Esophagus squamous epithelium (tissue), 5 donors: ENCODE data around the gene AMMECR1. TPM values are rescaled to one million over a fixed set of nuclear protein-coding genes. Genes with fewer than 3 reads are reported as not detected.

ENCODE experiments used
- DNase-seq: peaks from one replicate; lab custom pipeline; 2025; lab: John Stamatoyannopoulos, UW
- H3K27ac ChIP-seq, 4 donors: fragments of 200-600 bp; sonication (generic); one replicate each; pipeline ENCODE4 v1.5.1; 2016 to 2019; ENCODE audit warnings: mild to moderate bottlenecking in 1 of 4
- H3K27me3 ChIP-seq, 4 donors: fragments of 200-600 bp; sonication (generic); 1 replicate in 3 of 4; 2 replicates in 1 of 4; pipeline versions ENCODE4 v1.5.1 to v1.6.0; 2017 to 2021; ENCODE audit warnings: antibody characterized with exemption in 1 of 4
- H3K36me3 ChIP-seq, 3 donors: fragments of 200-600 bp; sonication (generic); one replicate each; pipeline ENCODE4 v1.5.1; 2016 to 2019
- H3K4me1 ChIP-seq, 3 donors: fragments of 200-600 bp; sonication (generic); one replicate each; pipeline ENCODE4 v1.5.1; 2017 to 2019
- H3K4me3 ChIP-seq, 4 donors: fragments of 200-600 bp; sonication (generic); 1 replicate in 3 of 4; 2 replicates in 1 of 4; pipeline ENCODE4 v1.5.1; 2016 to 2019; ENCODE audit warnings: mild to moderate bottlenecking in 2 of 4, moderate library complexity in 1 of 4
- H3K9me3 ChIP-seq, 3 donors: fragments of 200-600 bp; sonication (generic); one replicate each; pipeline ENCODE4 v1.5.1; 2016 to 2019
- CTCF ChIP-seq, 6 experiments: fragments of 450-650 bp in 4 of 6; fragments of 200-600 bp in 2 of 6; sonication (generic) in 2 of 6; IDR thresholded peaks; one replicate each; pipeline ENCODE4 v1.5.1; 2016 to 2019; ENCODE audit warnings: antibody characterized with exemption in 6 of 6, mild to moderate bottlenecking in 4 of 6, moderate library complexity in 4 of 6
- POLR2A ChIP-seq, 4 donors: fragments of 450-650 bp; IDR thresholded peaks; one replicate each; pipeline ENCODE4 v1.6.1; 2017; ENCODE audit warnings: antibody characterized with exemption in 4 of 4, mild to moderate bottlenecking in 4 of 4, moderate library complexity in 3 of 4
- WGBS, 2 donors: methylation state at CpG; one replicate each; pipeline ENCODE4 v1.1.5; 2018; 5-methylcytosine and 5-hydroxymethylcytosine counted together
- intact Hi-C: fragments of 100-400 bp; cut with DNase I; formaldehyde crosslinking; loops from one replicate; pipeline ENCODE4 v1.15.0; 2022
- total RNA-seq, 4 donors: library from RNA; depleted of rRNA; stranded (reverse); fragments of >200 nt; gene quantifications; one replicate each; pipeline ENCODE4 v1.1.0, GENCODE V29; 2016
- donor health status: DM: yes; HTN: yes; CAD: no.

AMMECR1 gene
- total RNA-seq, 4 donors from 2014 or later, result 9.3 to 33.2 (median 14.5) TPM

GRCh38 chrX:110286106-110286505 is 31.8 kb downstream of the AMMECR1 start:
- H3K36me3 ChIP-seq, result no peaks in the 10 kb centered on the region
- H3K9me3 ChIP-seq, result no peaks in the 10 kb centered on the region
- H3K27ac ChIP-seq, result peak overlapping the region in 3 of 4 donors; percentile 34 to 63 (median 61)
- peaks cover 0 to 5% (median 0%) of the 10 kb centered on the region in 3 donors for H3K4me1 ChIP-seq
- 50 to 58% methylated on average over 5 to 6 of the region's 6 CpGs for WGBS, 2 donors
- no peak for DNase-seq
- TF ChIP-seq POLR2A (IDR thresholded peaks at IDR 0.05) (no peak), CTCF (IDR thresholded peaks at IDR 0.05) (no peak)
- H3K4me3 ChIP-seq, result no peak overlapping the region
- no peaks in the 10 kb centered on the region for H3K27me3 ChIP-seq
- intact Hi-C loops, result no loop called here

GRCh38 chrX:110284159-110284558 is 33.7 kb downstream of the AMMECR1 start:
- no peaks in the 10 kb centered on the region for H3K27me3 ChIP-seq
- WGBS, 2 donors, result 56 to 70% methylated on average over 2 of the region's 2 CpGs
- intact Hi-C loops, result no loop called here
- H3K27ac ChIP-seq, result no peak overlapping the region
- H3K4me3 ChIP-seq, result no peak overlapping the region
- no peaks in the 10 kb centered on the region for H3K9me3 ChIP-seq
- H3K4me1 ChIP-seq, result peaks cover 0 to 5% (median 0%) of the 10 kb centered on the region in 3 donors
- H3K36me3 ChIP-seq, result no peaks in the 10 kb centered on the region
- TF ChIP-seq CTCF (IDR thresholded peaks at IDR 0.05), result no peak
- no peak for TF ChIP-seq POLR2A (IDR thresholded peaks at IDR 0.05)
- no peak for DNase-seq

GRCh38 chrX:110282922-110283321 is 35.0 kb downstream of the AMMECR1 start:
- no peak for DNase-seq
- Histone ChIP-seq H3K4me3 (no peak overlapping the region), H3K27ac (peak overlapping the region in 1 of 4 donors; percentile 1), H3K36me3 (no peaks in the 10 kb centered on the region), H3K4me1 (peaks cover 0 to 5% (median 0%) of the 10 kb centered on the region in 3 donors), H3K27me3 (no peaks in the 10 kb centered on the region), H3K9me3 (no peaks in the 10 kb centered on the region)
- no peak for TF ChIP-seq POLR2A (IDR thresholded peaks at IDR 0.05)
- no peak for TF ChIP-seq CTCF (IDR thresholded peaks at IDR 0.05)
- intact Hi-C loops, result no loop called here

- H3K4me3 ChIP-seq, result no peak overlapping the region
- DNase-seq, result no peak
- WGBS, 2 donors, result 71 to 83% methylated on average over 2 of the region's 2 CpGs
- H3K9me3 ChIP-seq, result no peaks in the 10 kb centered on the region
- intact Hi-C loops, result no loop called here
- H3K27ac ChIP-seq, result no peak overlapping the region
- TF ChIP-seq CTCF (IDR thresholded peaks at IDR 0.05) (no peak), POLR2A (IDR thresholded peaks at IDR 0.05) (no peak)
- no peaks in the 10 kb centered on the region for H3K36me3 ChIP-seq
- no peaks in the 10 kb centered on the region for H3K27me3 ChIP-seq
- H3K4me1 ChIP-seq, result peaks cover 0 to 5% (median 0%) of the 10 kb centered on the region in 3 donors
These were observed 36.5 kb downstream of the AMMECR1 start for GRCh38 chrX:110281377-110281776.

GRCh38 chrX:110280954-110281353 is 36.9 kb downstream of the AMMECR1 start:
- H3K36me3 ChIP-seq, result no peaks in the 10 kb centered on the region
- no peak overlapping the region for H3K4me3 ChIP-seq
- no peaks in the 10 kb centered on the region for H3K27me3 ChIP-seq
- no peaks in the 10 kb centered on the region for H3K9me3 ChIP-seq
- intact Hi-C loops, result no loop called here
- DNase-seq, result no peak
- peaks cover 0 to 4% (median 0%) of the 10 kb centered on the region in 3 donors for H3K4me1 ChIP-seq
- no peak overlapping the region for H3K27ac ChIP-seq
- TF ChIP-seq POLR2A (IDR thresholded peaks at IDR 0.05) (no peak), CTCF (IDR thresholded peaks at IDR 0.05) (no peak)
